Lower leg skin (tissue), 4 donors: Measurements from ENCODE around the gene TRDN. TPM values are rescaled to one million over a fixed set of nuclear protein-coding genes. Genes with fewer than 3 reads are reported as not detected.

ENCODE experiments used
- DNase-seq, 2 donors: peaks; one replicate each; pipeline ENCODE4 v3.0.0-alpha.2; 2019; ENCODE audit warnings: low spot score in 2 of 2
- H3K4me3 ChIP-seq: fragments of 200-600 bp; sonication (generic); 2 replicates; pipeline ENCODE4 v1.5.1; 2017; ENCODE audit warnings: mild to moderate bottlenecking, low read depth; ENCODE audit not compliant: poor library complexity, severe bottlenecking
- CTCF ChIP-seq, 3 donors: fragments of 450-650 bp; IDR thresholded peaks; one replicate each; pipeline ENCODE4 v1.5.1; 2016; ENCODE audit warnings: antibody characterized with exemption in 3 of 3, mild to moderate bottlenecking in 3 of 3, moderate library complexity in 2 of 3
- POLR2A ChIP-seq, 2 donors: fragments of 450-650 bp; IDR thresholded peaks; one replicate each; pipeline ENCODE4 v1.6.1; 2016 to 2017; ENCODE audit warnings: antibody characterized with exemption in 2 of 2, mild to moderate bottlenecking in 1 of 2, moderate library complexity in 1 of 2
- WGBS, 2 donors: methylation state at CpG; one replicate each; pipeline ENCODE4 v1.1.5; 2018; 5-methylcytosine and 5-hydroxymethylcytosine counted together
- intact Hi-C: fragments of 100-400 bp; cut with DNase I; formaldehyde crosslinking; loops from one replicate; pipeline ENCODE4 v1.15.0; 2023; ENCODE audit warnings: low total_unique reads
- total RNA-seq, 4 donors: library from RNA; depleted of rRNA; stranded (reverse); fragments of >200 nt; gene quantifications; one replicate each; pipeline ENCODE4 v1.1.0, GENCODE V29; 2016

Gene TRDN
- total RNA-seq, 4 donors from 2014 or later = 0.06 TPM; not detected in 3

- intact Hi-C loops = no loop called here
- 70 to 78% methylated on average over 2 of the region's 2 CpGs for WGBS, 2 donors
- TF ChIP-seq CTCF (IDR thresholded peaks at IDR 0.05) (no peak), POLR2A (IDR thresholded peaks at IDR 0.05) (no peak)
- DNase-seq = no peak
- no peak overlapping the region for H3K4me3 ChIP-seq
These were observed 467.6 kb downstream of the TRDN start for GRCh38 chr6:123168892-123169773.

GRCh38 chr6:123168466-123168865, 468.3 kb downstream of the TRDN start:
- no peak overlapping the region for H3K4me3 ChIP-seq
- no peak for TF ChIP-seq CTCF (IDR thresholded peaks at IDR 0.05)
- intact Hi-C loops = no loop called here
- 94% methylated on average over 1 of the region's 1 CpG for WGBS, 2 donors
- DNase-seq = no peak

Other genes starting within 250 kb of the TRDN start
- gene NKAIN2, start 166.9 kb upstream of the TRDN start, total RNA-seq = under 1 TPM in 1 of 4 donors, not detected in 3; 0.37 TPM